ENCODE results near the gene TRAPPC11.

The TRAPPC11 gene

DNA sequence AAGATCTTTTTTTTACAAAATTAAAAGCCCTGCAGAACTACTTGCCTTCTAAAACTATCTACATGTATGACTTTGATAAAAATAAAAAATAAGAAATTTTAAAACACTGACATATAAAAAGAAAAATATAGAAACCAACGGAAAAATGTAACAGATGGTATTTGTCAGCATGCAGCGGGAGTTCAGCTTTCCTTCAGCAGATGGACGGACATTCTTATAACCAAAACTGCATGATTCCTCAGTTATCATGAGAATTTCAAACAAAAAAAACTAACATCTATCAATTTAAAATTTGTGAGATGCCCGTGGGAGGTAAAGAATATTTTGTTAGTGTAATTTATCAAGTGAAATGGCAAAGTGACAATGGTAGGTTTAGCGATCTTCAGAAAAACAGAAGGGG is 23.4 kb upstream of the TRAPPC11 start:
- TF ChIP-seq, protein P1, sequence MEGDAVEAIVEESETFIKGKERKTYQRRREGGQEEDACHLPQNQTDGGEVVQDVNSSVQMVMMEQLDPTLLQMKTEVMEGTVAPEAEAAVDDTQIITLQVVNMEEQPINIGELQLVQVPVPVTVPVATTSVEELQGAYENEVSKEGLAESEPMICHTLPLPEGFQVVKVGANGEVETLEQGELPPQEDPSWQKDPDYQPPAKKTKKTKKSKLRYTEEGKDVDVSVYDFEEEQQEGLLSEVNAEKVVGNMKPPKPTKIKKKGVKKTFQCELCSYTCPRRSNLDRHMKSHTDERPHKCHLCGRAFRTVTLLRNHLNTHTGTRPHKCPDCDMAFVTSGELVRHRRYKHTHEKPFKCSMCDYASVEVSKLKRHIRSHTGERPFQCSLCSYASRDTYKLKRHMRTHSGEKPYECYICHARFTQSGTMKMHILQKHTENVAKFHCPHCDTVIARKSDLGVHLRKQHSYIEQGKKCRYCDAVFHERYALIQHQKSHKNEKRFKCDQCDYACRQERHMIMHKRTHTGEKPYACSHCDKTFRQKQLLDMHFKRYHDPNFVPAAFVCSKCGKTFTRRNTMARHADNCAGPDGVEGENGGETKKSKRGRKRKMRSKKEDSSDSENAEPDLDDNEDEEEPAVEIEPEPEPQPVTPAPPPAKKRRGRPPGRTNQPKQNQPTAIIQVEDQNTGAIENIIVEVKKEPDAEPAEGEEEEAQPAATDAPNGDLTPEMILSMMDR (IDR thresholded peaks at IDR 0.05; ENCODE audit: insufficient read depth, low read length, poor library complexity, severe bottlenecking): no peak
- no peaks in the 10 kb centered on the region for H3K36me3 ChIP-seq (ENCODE audit: control insufficient read depth, insufficient read depth, low read length)
- no peak overlapping the region for H3K4me3 ChIP-seq (replicated peaks; ENCODE audit: low read depth, low read length)
- no peak for DNase-seq (ENCODE audit: extremely low read depth, insufficient read length)
- H3K27me3 ChIP-seq (replicated peaks; ENCODE audit: control insufficient read depth, insufficient read depth, low read length): no peaks in the 10 kb centered on the region

DNA sequence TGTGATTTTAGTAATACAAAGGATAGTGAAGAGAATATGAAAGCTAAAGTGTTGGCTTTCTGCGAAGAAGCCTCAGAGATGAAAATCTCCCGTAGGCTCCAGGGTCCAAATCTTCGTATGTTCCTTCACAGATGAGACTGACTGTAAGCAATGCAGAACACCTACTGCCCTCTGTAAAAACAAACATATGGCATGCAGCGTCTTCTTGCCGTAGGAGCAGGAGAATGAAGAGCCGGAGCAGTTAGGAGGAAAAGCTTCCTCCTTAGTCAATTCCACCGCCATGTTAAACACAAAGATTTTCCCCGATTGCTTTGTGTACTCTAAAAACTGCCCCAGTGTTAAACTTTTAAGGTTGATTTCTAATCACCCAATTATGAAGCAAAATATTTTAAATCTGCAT is 22.6 kb upstream of the TRAPPC11 start:
- TF ChIP-seq, protein P1 (IDR thresholded peaks at IDR 0.05; ENCODE audit: insufficient read depth, low read length, poor library complexity, severe bottlenecking): no peak
- DNase-seq (ENCODE audit: extremely low read depth, insufficient read length): no peak
- H3K36me3 ChIP-seq (ENCODE audit: control insufficient read depth, insufficient read depth, low read length): no peaks in the 10 kb centered on the region
- H3K27me3 ChIP-seq (replicated peaks; ENCODE audit: control insufficient read depth, insufficient read depth, low read length): no peaks in the 10 kb centered on the region
- H3K4me3 ChIP-seq (replicated peaks; ENCODE audit: low read depth, low read length): no peak overlapping the region

DNA sequence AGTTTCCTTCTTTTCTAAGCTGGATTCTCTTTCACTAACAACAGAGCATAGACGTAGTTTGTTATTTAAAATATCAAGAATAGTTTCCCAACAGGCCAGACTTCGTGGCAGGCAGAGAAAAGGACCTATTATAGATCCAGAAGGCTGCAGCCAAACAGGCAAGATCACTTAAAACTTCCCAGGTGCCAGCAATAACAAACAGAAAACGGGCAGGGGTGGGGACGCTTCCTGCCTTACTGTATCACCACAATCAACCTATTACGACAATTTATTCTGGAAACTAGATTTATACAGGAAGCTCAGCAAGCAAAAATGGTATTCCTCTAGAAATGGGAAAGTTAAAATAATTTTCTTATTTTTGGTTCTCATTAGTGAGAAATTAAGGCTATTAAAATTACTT is 22.2 kb upstream of the TRAPPC11 start:
- Histone ChIP-seq H3K4me3 (replicated peaks; ENCODE audit: low read depth, low read length) (no peak overlapping the region), H3K27me3 (replicated peaks; ENCODE audit: control insufficient read depth, insufficient read depth, low read length) (no peaks in the 10 kb centered on the region), H3K36me3 (ENCODE audit: control insufficient read depth, insufficient read depth, low read length) (no peaks in the 10 kb centered on the region)
- TF ChIP-seq, protein P1 (IDR thresholded peaks at IDR 0.05; ENCODE audit: insufficient read depth, low read length, poor library complexity, severe bottlenecking): no peak
- no peak for DNase-seq (ENCODE audit: extremely low read depth, insufficient read length)

DNA sequence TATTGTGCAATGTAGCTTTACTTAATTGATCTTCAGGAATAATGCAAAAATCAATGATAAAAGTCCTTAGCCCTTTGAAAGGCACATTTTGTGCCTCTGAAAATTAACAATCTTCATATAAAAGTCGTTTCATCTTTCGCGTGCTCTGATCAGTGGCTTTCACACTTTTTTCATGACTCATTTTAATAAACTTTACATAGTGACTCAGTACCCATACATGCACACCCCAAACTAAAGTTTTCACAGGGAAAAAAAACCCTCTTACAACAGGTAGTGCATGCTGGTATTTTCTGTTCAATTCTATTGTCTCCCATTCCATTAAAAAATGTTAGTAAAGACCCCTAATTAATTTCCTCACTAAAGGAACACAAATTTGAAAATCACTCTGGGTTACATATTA is 21.6 kb upstream of the TRAPPC11 start:
- Histone ChIP-seq H3K27me3 (replicated peaks; ENCODE audit: control insufficient read depth, insufficient read depth, low read length) (no peaks in the 10 kb centered on the region), H3K4me3 (replicated peaks; ENCODE audit: low read depth, low read length) (no peak overlapping the region), H3K36me3 (ENCODE audit: control insufficient read depth, insufficient read depth, low read length) (no peaks in the 10 kb centered on the region)
- TF ChIP-seq, protein P1 (IDR thresholded peaks at IDR 0.05; ENCODE audit: insufficient read depth, low read length, poor library complexity, severe bottlenecking): no peak
- DNase-seq (ENCODE audit: extremely low read depth, insufficient read length): no peak

DNA sequence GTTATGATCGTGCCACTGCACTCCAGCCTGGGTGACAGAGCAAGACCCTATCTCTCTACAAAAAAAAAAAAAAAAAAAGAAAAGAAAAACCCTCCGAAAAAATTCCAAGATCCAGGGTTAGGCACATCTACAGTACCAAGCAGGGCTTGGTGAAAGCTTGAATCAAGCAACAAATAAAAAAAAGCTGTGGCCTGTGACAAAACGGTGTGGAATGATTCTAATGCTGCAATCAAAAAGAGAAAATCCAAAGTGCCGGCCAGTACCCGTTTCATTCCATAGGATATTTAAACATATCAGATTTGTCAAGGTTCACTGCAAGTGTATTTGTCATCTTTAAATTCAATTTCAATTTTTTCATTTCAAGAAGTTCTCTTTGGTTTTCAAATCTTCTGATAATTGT is 20.7 kb upstream of the TRAPPC11 start:
- no peak overlapping the region for H3K4me3 ChIP-seq (replicated peaks; ENCODE audit: low read depth, low read length)
- TF ChIP-seq, protein P1 (IDR thresholded peaks at IDR 0.05; ENCODE audit: insufficient read depth, low read length, poor library complexity, severe bottlenecking): no peak
- no peaks in the 10 kb centered on the region for H3K27me3 ChIP-seq (replicated peaks; ENCODE audit: control insufficient read depth, insufficient read depth, low read length)
- no peak for DNase-seq (ENCODE audit: extremely low read depth, insufficient read length)
- H3K36me3 ChIP-seq (ENCODE audit: control insufficient read depth, insufficient read depth, low read length): no peaks in the 10 kb centered on the region

DNA sequence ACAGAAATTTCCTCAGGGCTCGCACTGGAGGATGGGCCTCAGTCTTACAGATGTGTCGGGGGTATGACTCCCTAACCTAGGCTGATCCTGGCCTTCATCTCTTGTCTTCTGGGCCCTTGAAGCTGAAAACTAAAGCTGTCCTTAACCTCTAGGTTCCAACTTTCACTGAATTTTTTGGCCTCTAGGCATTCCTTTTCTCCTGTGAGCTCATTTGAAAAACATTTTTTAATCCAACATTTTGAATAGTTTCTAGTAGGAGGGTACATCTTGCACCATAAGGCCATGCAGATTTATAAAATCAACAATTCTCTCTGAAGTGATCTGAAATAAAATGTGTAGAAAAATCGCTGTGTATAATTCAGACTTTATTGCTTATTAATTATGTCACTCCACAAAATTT is 19.8 kb upstream of the TRAPPC11 start:
- H3K27me3 ChIP-seq (replicated peaks; ENCODE audit: control insufficient read depth, insufficient read depth, low read length): no peaks in the 10 kb centered on the region
- TF ChIP-seq, protein P1 (IDR thresholded peaks at IDR 0.05; ENCODE audit: insufficient read depth, low read length, poor library complexity, severe bottlenecking): no peak
- no peak for DNase-seq (ENCODE audit: extremely low read depth, insufficient read length)
- H3K36me3 ChIP-seq (ENCODE audit: control insufficient read depth, insufficient read depth, low read length): no peaks in the 10 kb centered on the region; the same call in 1 of the 2 replicates
- no peak overlapping the region for H3K4me3 ChIP-seq (replicated peaks; ENCODE audit: low read depth, low read length)

All from GM06990 (cell line).